ENCODE results near the gene CFAP20DC. TPM values are rescaled to one million over a fixed set of nuclear protein-coding genes. Genes with fewer than 3 reads are reported as not detected.

CFAP20DC gene
- total and polyA plus RNA-seq, 4 donors = 0.98 to 2.1 (median 1.5) TPM

- TF ChIP-seq CTCF (IDR thresholded peaks at IDR 0.05; ENCODE audit: low read depth, low read length, missing input control) = no peak
- no peak for TF ChIP-seq GABPA (IDR thresholded peaks at IDR 0.05 in 1 of 2, conservative IDR thresholded peaks at IDR 0.05 in 1 of 2)
- TF ChIP-seq ZBTB33 (IDR thresholded peaks at IDR 0.05) = no peak
- TF ChIP-seq TAF1 (conservative IDR thresholded peaks at IDR 0.05) = no peak
- TF ChIP-seq RXRA (IDR thresholded peaks at IDR 0.05) = no peak
- no peak for TF ChIP-seq FOXA2 (IDR thresholded peaks at IDR 0.05)
- no peak for TF ChIP-seq RAD21 (IDR thresholded peaks at IDR 0.05)
- no peak for TF ChIP-seq ATF3 (IDR thresholded peaks at IDR 0.05)
- 72% methylated on average over 3 of the region's 3 CpGs for WGBS
- Histone ChIP-seq H3K36me3 (ENCODE audit: control insufficient read depth in 4 of 4, insufficient read depth in 3 of 4, low read depth in 1 of 4, low read length in 3 of 4) (no peaks in the 10 kb centered on the region), H3K27me3 (ENCODE audit: control insufficient read depth in 4 of 4, insufficient read depth in 4 of 4, low read length in 3 of 4) (no peaks in the 10 kb centered on the region), H3K4me3 (ENCODE audit: low read depth in 1 of 3, low read length in 3 of 3) (no peak overlapping the region), H3K27ac (ENCODE audit: low read depth in 1 of 2, low read length in 2 of 2) (no peak overlapping the region), H3K4me1 (ENCODE audit: control insufficient read depth in 4 of 4, insufficient read depth in 4 of 4, low read length in 3 of 4) (no peaks in the 10 kb centered on the region), H3K9me3 (ENCODE audit: control insufficient read depth in 4 of 4, low read length in 3 of 4) (no peaks in the 10 kb centered on the region), H3K9ac (ENCODE audit: low read depth in 1 of 2, low read length in 2 of 2) (no peak overlapping the region)
- DNase-seq (ENCODE audit: low spot score) = no peak
Observed at GRCh38 chr3:58746758-58747157, 303.1 kb downstream of the CFAP20DC start.

- 92% methylated on average over 1 of the region's 1 CpG for WGBS
- Histone ChIP-seq H3K27me3 (ENCODE audit: control insufficient read depth in 4 of 4, insufficient read depth in 4 of 4, low read length in 3 of 4) (no peaks in the 10 kb centered on the region), H3K36me3 (ENCODE audit: control insufficient read depth in 4 of 4, insufficient read depth in 3 of 4, low read depth in 1 of 4, low read length in 3 of 4) (no peaks in the 10 kb centered on the region), H3K9ac (ENCODE audit: low read depth in 1 of 2, low read length in 2 of 2) (no peak overlapping the region), H3K9me3 (ENCODE audit: control insufficient read depth in 4 of 4, low read length in 3 of 4) (no peaks in the 10 kb centered on the region), H3K4me1 (ENCODE audit: control insufficient read depth in 4 of 4, insufficient read depth in 4 of 4, low read length in 3 of 4) (no peaks in the 10 kb centered on the region), H3K4me3 (ENCODE audit: low read depth in 1 of 3, low read length in 3 of 3) (no peak overlapping the region), H3K27ac (ENCODE audit: low read depth in 1 of 2, low read length in 2 of 2) (no peak overlapping the region)
- no peak for TF ChIP-seq FOXA2 (IDR thresholded peaks at IDR 0.05)
- no peak for TF ChIP-seq ZBTB33 (IDR thresholded peaks at IDR 0.05)
- TF ChIP-seq EGR1 (IDR thresholded peaks at IDR 0.05; ENCODE audit: low read depth in 2 of 2) = no peak
- TF ChIP-seq HNF4A (conservative IDR thresholded peaks at IDR 0.05) = no peak
- no peak for TF ChIP-seq ATF3 (IDR thresholded peaks at IDR 0.05)
- no peak for TF ChIP-seq MAX (IDR thresholded peaks at IDR 0.05)
- DNase-seq (ENCODE audit: low spot score) = no peak
Observed at GRCh38 chr3:58743296-58743695, 306.5 kb downstream of the CFAP20DC start.
